ENCODE results near the gene AKAP14. TPM values are rescaled to one million over a fixed set of nuclear protein-coding genes. Genes with fewer than 3 reads are reported as not detected.

Gene AKAP14
- total RNA-seq = not detected in 2 replicates

DNA sequence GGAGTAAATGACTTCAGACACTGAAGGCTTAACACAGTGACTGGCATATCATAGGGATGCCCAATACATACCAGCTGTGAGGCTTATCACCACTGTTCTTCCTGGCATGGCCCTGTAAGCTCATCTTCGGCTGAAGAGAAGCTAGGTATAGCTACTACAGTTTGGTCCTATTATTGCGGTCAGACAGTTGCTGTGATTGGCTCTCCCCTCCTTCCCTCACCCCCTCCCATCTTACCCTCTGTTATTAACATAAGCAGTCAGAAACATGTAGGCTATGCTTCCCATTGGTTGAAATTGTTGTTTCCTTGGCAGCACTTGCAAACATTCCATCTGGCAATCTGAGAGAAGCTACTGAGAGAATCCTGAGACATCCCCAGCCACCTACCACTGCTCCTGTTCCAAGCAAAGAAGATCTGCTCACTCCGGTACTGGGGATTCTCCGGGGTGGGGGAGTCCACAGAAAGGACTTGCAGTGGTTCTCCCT is at the start of gene AKAP14:
AKAP14 (plus strand) TSS at position 51 of the 484 bp plus-strand sequence. CDS start 7,331 bp downstream, outside the sequence.

GRCh38 chrX:119852382-119853353 is 43.0 kb upstream of the AKAP14 start, which contains the start of gene UPF3B:
TSS of gene UPF3B (minus strand) at chrX:119852963. CDS start at chrX:119852928, 35 bp downstream.

GRCh38 chrX:119871599-119872395 is 23.9 kb upstream of the AKAP14 start, which contains the start of the genes NDUFA1 and RNF113A:
TSS of gene NDUFA1 (plus strand) at chrX:119871832. CDS start at chrX:119871912, 80 bp downstream.
TSS of gene RNF113A (minus strand) at chrX:119871733. CDS start at chrX:119871613, 120 bp downstream.

DNA sequence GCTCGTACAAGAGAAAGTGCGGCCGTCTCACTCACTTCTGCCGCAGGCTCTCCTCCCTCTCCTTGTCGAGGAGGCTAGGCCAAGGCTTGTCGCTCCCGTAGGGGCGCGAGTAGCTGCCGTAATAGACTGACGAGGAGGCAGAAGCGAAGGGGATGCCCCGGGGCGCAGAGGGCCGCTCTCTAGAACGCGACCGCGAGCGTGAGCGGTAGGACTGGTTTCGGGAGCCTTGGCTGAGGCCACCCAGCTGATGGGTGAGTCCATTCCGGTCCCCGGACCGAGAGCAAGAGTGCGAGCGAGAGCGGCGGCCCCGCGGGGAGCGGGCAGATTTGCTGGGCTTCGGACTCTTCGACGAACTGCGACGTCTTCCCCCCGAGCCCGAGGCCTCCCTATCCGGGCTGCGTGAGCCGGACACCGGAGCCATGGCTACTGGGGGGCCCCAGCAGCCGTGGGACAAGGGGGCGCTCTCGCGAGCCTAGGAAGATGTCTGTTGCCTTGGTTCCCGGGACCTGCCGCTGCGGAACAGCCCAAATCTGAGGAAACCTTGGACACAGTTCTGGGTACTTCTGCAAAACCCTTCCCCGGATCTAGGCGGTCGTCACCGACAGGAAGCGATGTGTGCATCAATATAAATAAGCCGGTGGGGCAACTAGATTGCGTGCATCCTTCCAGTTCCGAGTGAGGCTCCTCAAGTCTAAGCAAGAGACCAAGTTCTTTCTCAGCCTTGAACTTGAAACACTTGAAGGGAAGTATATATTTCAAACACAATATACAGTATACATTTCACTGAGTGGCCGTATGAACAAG is 47.7 kb downstream of the AKAP14 start, which contains the start of gene NKAP:
NKAP (minus strand) TSS at position 567 of the 804 bp plus-strand sequence; CDS start at position 421, 146 bp downstream.

Other genes with a start within 250 kb of the AKAP14 start
- gene SEPTIN6, start 202.7 kb upstream of the AKAP14 start, total RNA-seq = 7.1 and 10.6 TPM in 2 replicates
- not detected in 2 replicates for gene SOWAHD, start 137.3 kb upstream of the AKAP14 start, total RNA-seq
- gene RPL39, start 104.3 kb upstream of the AKAP14 start, total RNA-seq = 1,366 and 2,089 TPM in 2 replicates
- gene UPF3B, start 42.9 kb upstream of the AKAP14 start, total RNA-seq = 2.4 and 3.5 TPM in 2 replicates
- 12.2 and 14.2 TPM in 2 replicates for gene RNF113A, start 24.2 kb upstream of the AKAP14 start, total RNA-seq
- 94.1 and 103 TPM in 2 replicates for gene NDUFA1, start 24.1 kb upstream of the AKAP14 start, total RNA-seq
- gene NKAP, start 47.9 kb downstream of the AKAP14 start, total RNA-seq = 2.9 and 3.1 TPM in 2 replicates
- not detected in 2 replicates for gene RHOXF2B, start 181.8 kb downstream of the AKAP14 start, total RNA-seq
- not detected in 2 replicates for gene RHOXF1, start 220.0 kb downstream of the AKAP14 start, total RNA-seq

Data from bladder microvascular endothelial cell (primary cell).